GM21447 (cell line): ENCODE data around the gene BTBD19.
"Not testable (repeated sequence)": the region's sequence is repeated elsewhere in the genome, so short reads cannot be mapped to it uniquely, and the experiment has no call there.

Experiments
- ATAC-seq: cut with Tn5 transposase; IDR thresholded peaks from one replicate; pipeline ENCODE4 v1.9.1; 2021; ENCODE audit not compliant: unreplicated experiment

The BTBD19 gene

DNA sequence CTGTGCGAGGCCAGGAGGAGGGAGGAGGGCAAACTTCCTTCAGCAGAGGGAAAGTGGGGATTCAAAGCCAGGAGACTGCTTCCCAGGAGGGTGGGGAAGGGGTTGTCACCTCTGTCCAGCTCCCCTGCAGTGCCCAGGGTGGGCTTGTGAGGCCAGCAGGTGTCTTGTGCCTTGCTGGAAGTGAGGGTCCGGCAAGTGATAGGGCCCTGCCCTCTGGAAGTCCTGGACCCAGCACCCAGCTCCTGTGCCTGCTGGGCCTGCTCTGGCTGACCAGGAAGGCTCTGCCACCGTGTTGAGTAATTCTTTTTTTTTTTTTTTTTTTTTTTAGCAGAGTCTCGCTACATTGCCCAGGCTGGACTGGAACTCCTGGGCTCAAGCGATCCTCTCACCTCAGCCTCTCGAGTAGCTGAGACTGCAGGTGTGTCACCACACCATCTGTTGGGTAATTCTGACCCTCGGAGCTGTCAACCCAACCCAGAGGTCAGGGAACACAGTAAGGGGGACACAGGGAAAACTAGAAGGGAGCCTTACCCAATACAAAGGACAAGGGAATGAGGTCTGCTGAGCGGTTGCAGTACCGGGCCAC, 21.4 kb upstream of the BTBD19 start:
- ATAC-seq = no peak

- no peak for ATAC-seq
Measured at GRCh38 chr1:44787506-44787905, 20.8 kb upstream of the BTBD19 start.

DNA sequence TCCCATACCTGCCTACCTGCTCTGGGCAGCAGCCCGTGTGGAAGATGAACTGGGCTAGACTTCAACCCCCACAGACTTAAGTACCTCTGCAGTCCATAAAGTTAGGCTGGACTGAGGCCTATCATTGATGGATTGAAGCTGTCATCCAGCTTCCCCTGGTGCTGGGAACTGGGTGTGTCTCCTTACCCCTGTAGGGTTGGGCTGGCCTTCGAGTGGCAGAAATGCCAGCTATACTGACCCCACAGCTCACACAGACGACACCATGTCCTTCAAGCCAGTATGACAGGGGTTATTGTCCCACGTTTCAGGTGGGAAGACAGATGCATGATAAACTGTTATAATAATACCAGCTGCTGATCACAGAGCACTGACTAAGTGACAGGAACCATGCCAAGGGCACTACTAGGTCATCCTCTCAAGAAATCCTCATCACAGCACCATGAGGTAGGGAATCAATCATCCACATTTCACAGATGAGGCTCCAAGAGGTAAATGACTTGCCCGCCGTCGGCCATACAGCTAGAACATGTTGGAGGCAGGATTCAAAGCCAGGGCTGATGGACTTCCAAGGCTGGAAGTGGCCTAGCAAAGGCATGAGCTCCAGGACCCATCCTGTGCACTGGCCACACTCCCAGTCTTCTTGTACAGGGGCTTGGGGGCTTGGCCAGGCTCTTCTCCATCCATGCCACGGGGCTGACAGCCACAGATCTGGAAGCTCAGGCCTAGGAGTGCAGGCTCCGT, 20.0 kb upstream of the BTBD19 start, which contains the start of gene BEST4:
Gene BEST4 (minus strand): TSS at position 51 of the 741 bp plus-strand sequence. CDS start 465 bp downstream, outside the sequence.
- no peak for ATAC-seq

DNA sequence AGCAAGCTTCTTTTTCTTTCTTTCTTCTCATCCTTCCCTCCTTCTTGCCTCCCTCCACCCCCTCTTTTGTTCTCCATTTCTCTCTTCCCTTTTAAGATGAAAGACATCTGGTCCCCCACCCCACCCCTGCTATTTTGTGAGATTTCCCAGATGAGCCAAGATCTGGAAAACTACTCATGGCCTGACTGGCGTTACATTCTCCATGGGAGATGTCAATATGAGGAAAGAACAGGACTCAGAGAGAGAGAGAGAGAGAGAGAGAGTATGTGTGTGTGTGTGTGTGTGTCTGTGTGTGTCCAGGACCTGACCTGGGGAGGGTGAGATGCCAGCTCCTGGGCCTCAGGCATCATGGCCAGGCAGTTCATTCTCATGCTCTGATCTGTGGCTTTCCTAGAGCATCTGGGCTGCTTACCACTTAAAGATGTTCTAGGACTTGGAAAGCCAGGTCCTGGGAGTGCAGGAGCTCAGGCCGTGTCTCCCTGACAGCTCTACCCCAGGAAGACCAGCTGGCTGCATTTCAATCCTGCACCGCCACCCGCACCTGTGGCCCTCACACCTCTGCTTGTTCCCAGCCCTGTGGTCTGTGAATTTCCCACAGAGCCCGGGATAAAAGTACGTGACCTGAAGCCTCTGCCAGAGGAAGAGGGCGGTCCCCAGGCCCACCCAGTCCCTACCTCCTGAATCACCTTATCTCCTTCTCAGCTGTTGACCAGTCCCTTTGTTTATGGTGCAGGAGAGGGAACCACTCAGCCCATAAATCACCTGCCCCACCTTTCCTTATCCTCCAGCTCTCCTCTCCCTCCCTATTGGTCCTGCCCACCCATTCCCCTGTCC, 17.1 kb upstream of the BTBD19 start:
- ATAC-seq = no peak

DNA sequence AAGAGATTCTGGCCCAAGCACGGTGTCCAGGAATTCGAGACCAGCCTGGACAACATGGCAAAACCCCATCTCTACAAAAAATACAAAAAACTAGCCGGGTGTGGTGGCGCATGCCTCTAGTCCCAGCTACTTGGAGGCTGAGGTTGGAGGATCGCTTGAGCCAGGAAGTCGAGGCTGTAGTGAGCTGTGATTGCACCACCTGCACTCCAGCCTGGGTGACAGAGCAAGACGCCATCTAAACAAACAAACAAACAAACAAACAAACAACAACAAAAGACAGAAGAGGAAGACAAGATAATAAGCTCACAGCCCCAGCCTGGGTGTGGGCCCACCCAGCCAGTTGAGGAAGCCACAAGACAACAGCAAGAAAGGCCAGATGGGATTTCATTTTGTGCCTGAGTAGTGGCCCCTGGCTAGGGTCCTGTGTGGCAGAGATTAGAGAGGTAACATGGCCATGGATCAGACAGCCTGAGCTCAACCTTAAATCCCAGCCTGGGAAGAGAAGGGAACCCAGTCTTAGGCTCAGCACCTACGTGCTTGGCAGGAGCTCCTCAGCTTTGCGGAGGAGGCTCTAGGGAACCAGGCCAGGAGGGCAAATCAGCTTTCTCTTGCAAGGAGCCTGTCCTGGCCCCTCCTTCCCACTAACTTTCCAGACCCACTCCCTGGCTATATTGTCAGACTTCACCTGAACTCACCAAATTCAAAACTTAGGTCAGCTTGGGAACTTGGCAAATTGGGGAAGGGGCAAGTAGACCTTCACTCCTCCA, 15.4 kb upstream of the BTBD19 start:
- no peak for ATAC-seq

DNA sequence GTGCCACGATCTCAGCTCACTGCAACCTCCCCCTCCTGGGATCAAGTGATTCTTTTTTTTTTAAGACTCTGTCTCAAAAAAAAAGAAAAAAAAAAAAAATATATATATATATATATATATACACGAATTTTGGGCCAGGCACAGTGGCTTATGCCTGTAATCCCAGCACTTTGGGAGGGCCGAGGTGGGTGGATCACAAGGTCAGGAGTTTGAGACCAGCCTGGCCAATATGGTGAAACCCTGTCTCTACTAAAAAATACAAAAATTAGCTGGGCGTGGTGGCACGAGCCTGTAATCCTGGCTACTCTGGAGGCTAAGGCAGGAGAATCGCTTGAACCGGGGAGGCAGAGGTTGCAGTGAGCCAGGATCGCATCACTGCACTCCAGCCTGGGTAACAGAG, 10.4 kb upstream of the BTBD19 start:
- not testable (repeated sequence) for ATAC-seq

- ATAC-seq = no peak
Measured at GRCh38 chr1:44798481-44799365, 9.6 kb upstream of the BTBD19 start.

GRCh38 chr1:44799770-44800584, 8.3 kb upstream of the BTBD19 start, which contains the start of gene PLK3:
Gene PLK3 (plus strand): TSS chr1:44800377. CDS start chr1:44800464, 87 bp downstream.
- ATAC-seq = peak; percentile 80

DNA sequence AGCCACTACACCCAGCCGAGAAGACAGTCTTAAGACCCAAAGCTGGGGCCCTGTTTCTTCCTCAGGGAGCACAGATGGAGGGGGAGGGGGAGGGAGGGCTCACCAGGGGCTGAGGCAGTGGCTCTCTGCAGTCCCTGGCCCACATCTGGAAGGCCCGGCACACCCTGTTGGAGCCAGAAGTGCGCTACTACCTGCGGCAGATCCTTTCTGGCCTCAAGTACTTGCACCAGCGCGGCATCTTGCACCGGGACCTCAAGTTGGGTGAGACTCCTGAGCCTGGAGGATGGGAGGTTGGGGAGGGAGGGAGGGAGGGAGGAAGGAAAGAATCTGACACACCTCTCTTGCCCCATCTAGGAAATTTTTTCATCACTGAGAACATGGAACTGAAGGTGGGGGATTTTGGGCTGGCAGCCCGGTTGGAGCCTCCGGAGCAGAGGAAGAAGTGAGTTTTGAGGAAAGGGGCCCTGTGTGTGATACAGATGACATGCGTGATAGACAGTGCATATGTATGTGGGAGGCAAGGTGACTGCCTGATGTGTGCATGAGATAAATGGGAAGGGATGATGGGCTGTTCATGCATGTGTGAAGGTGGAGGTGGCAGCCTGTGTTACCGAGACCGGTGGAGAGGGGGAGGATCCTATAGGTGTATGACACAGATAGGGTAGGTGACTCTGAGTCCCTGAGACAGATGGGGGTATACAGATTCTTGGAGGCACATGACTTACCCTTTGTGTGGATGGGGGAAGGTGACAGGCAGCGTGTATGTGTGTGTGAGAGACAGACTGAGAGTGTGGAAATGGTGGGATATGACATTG, 6.6 kb upstream of the BTBD19 start:
- ATAC-seq = no peak

DNA sequence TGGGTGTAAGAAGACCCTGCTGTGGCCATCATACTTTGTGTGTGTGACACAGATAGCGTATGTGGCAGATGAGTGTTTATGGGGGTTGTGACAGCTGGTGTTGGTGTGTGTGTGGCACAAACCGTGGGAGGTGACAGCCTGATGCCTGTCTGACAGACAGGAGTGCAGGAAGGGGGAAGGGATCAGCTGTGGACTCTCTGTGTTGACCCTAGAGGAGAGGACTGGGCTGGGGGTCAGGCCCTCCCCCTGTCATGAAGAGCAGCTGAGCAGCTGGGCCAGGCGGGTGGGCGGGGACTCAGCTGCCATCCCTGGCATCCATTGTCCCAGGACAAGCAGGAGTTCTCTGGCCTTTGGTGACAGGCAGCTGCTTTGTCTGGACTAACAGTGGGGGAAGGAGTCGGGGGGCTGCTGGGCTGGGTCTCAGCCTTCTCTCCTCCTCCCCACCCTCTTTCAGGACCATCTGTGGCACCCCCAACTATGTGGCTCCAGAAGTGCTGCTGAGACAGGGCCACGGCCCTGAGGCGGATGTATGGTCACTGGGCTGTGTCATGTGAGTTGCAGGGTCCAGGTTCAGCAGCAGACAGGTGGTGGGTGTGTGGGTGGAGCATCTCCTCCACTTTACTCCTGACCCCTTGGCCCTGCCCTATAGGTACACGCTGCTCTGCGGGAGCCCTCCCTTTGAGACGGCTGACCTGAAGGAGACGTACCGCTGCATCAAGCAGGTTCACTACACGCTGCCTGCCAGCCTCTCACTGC, 5.8 kb upstream of the BTBD19 start:
- ATAC-seq = no peak

DNA sequence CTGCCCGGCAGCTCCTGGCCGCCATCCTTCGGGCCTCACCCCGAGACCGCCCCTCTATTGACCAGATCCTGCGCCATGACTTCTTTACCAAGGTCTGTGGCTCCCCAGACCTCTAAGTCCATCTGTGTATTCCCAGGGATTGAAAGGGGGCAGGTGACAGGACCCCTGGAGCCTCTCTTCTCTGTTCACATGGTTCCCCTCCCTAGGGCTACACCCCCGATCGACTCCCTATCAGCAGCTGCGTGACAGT, 5.3 kb upstream of the BTBD19 start:
- ATAC-seq = no peak

DNA sequence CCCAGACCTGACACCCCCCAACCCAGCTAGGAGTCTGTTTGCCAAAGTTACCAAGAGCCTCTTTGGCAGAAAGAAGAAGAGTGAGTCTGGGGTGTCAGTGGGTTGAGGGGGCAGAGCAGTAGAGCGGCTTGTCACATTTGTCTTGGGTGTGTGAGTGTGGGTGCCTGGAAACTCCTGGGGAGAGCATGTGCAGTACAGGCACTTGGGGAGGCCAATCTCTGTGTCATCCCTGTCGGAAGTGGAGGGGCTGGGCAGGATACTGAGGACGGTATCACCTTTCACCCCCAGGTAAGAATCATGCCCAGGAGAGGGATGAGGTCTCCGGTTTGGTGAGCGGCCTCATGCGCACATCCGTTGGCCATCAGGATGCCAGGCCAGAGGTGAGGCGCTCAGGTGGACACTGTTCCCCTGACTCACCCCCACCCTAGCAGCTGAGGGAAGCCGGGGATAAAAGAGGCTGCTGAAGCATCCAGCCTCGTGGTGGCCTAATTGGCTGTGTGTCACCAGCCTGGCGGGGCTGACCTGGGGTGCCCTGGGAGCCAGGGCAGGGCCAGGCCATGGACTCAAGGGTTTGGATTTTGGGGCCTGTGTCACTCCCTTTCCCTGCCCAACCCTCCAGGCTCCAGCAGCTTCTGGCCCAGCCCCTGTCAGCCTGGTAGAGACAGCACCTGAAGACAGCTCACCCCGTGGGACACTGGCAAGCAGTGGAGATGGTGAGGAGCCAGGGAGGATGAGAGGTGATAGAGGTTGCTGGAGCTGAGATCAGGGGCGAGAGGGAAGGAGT, 4.8 kb upstream of the BTBD19 start:
- no peak for ATAC-seq

DNA sequence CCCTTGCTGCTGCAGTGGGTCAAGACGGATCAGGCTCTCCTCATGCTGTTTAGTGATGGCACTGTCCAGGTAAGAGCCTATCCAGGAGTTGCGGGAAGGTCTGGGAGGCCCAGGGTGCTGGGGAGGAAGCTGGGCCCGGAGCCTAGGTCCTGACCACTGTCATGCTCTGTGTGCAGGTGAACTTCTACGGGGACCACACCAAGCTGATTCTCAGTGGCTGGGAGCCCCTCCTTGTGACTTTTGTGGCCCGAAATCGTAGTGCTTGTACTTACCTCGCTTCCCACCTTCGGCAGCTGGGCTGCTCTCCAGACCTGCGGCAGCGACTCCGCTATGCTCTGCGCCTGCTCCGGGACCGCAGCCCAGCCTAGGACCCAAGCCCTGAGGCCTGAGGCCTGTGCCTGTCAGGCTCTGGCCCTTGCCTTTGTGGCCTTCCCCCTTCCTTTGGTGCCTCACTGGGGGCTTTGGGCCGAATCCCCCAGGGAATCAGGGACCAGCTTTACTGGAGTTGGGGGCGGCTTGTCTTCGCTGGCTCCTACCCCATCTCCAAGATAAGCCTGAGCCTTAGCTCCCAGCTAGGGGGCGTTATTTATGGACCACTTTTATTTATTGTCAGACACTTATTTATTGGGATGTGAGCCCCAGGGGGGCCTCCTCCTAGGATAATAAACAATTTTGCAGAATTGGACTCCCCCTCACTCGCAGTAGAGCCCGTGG, 2.9 kb upstream of the BTBD19 start:
- no peak for ATAC-seq

GRCh38 chr1:44806025-44806703, 2.2 kb upstream of the BTBD19 start:
- ATAC-seq = no peak

- no peak for ATAC-seq
Measured at GRCh38 chr1:44806704-44807363, 1.5 kb upstream of the BTBD19 start, which contains the start of gene DYNLT4. Gene DYNLT4 (minus strand): TSS chr1:44807351. CDS start chr1:44806668, 683 bp downstream.
